MM.1S (cell line): ENCODE results near the gene LMCD1.

ENCODE experiments used
- EZH2phosphoT487 ChIP-seq: fragments of 300-600 bp; sonication (generic); IDR thresholded peaks from 2 replicates; pipeline ENCODE4 v1.6.1; 2018; ENCODE audit warnings: antibody characterized with exemption, low read length
- TF ChIP-seq, protein P1 (sequence below): fragments of 300-600 bp; sonication (generic); IDR thresholded peaks from 2 replicates; pipeline ENCODE4 v1.5.1; 2016; ENCODE audit warnings: antibody characterized with exemption, low read length, mixed read lengths

DNA sequence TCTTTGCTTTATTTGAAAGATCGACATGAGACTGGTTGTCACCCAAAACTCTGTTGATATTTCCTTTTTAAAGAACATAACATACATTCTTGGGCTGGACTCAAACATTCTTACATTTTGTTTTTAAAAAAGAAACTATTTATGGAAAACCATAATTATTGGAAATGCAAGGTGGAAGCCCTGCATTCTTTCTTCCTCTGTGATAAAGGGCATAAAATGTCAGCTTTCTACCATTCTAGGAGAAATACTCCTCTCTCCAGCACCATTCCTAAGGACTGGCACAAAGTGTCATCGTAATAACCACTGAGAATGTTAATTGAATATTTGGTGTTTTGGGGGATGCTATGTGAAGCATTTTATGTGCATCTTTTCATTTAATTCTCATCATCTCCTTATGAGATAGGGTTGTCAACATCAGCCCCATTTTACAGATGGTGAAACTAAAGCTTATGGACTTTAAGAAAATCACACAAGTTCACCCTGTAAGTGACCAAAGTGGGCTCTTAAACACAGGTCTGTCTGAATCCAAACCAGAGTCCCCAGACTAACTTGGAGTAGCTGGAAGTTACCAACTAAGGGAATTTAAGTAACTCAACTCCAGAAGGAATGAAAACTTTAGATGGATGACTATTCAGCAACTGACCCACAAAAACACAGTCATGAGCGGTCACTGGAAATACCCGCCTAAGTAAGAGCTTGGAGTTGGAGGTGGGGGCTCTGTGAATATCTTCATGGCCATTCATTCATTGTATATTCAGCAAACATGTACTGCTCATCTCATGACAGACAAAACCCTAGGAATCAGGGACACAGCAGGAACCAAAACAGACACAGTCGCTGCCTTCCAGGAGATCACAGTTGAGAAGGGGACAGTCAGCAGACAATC is 45.9 kb upstream of the LMCD1 start:
- TF ChIP-seq, protein P1, sequence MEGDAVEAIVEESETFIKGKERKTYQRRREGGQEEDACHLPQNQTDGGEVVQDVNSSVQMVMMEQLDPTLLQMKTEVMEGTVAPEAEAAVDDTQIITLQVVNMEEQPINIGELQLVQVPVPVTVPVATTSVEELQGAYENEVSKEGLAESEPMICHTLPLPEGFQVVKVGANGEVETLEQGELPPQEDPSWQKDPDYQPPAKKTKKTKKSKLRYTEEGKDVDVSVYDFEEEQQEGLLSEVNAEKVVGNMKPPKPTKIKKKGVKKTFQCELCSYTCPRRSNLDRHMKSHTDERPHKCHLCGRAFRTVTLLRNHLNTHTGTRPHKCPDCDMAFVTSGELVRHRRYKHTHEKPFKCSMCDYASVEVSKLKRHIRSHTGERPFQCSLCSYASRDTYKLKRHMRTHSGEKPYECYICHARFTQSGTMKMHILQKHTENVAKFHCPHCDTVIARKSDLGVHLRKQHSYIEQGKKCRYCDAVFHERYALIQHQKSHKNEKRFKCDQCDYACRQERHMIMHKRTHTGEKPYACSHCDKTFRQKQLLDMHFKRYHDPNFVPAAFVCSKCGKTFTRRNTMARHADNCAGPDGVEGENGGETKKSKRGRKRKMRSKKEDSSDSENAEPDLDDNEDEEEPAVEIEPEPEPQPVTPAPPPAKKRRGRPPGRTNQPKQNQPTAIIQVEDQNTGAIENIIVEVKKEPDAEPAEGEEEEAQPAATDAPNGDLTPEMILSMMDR = no peak
- TF ChIP-seq EZH2phosphoT487 = no peak
